A673 (cell line): ENCODE results near the gene HVCN1. TPM values are rescaled to one million over a fixed set of nuclear protein-coding genes. Genes with fewer than 3 reads are reported as not detected.

ENCODE experiments used
- BruUV-seq: library from RNA; stranded (reverse); fragments of 400-500 nt; replicated peaks from 2 replicates; lab custom pipeline; 2021; lab: Mats Ljungman, UMichigan
- CTCF ChIA-PET: fragments of 300-600 bp; sonication (Branson Sonifier 250); formaldehyde crosslinking; loops from one replicate; lab custom pipeline; 2022; ENCODE audit warnings: antibody characterized with exemption; lab: Charles Lee
- POLR2A ChIA-PET: fragments of 300-600 bp; sonication (Branson Sonifier 250); formaldehyde crosslinking; loops from one replicate; lab custom pipeline; 2022; ENCODE audit warnings: antibody characterized with exemption; ENCODE audit not compliant: low non-redundant PET; lab: Charles Lee
- DNase-seq: peaks from one replicate; pipeline ENCODE4 v3.0.0-alpha.2; 2015; ENCODE audit warnings: low spot score
- H3K27ac ChIP-seq: fragments of 200-600 bp; sonication (generic); 2 replicates; pipeline ENCODE4 v1.5.1; 2016; ENCODE audit warnings: mixed run types, low read depth, mild to moderate bottlenecking, mixed read lengths, antibody characterized with exemption, low read length; ENCODE audit not compliant: poor library complexity, severe bottlenecking
- H3K27me3 ChIP-seq: fragments of 200-600 bp; sonication (generic); replicated peaks from 2 replicates; pipeline ENCODE4 v1.6.1; 2017; ENCODE audit warnings: mixed run types, low read depth, mild to moderate bottlenecking, mixed read lengths, antibody characterized with exemption, low read length; ENCODE audit not compliant: insufficient read depth, poor library complexity
- H3K36me3 ChIP-seq: fragments of 200-600 bp; sonication (generic); 2 replicates; pipeline ENCODE4 v1.6.1; 2016; ENCODE audit warnings: mixed run types, mild to moderate bottlenecking, mixed read lengths, antibody characterized with exemption, low read length; ENCODE audit not compliant: insufficient read depth, poor library complexity, severe bottlenecking
- H3K4me1 ChIP-seq: fragments of 200-600 bp; sonication (generic); 2 replicates; pipeline ENCODE4 v1.6.1; 2017; ENCODE audit warnings: mixed run types, mild to moderate bottlenecking, mixed read lengths, antibody characterized with exemption, low read length; ENCODE audit not compliant: insufficient read depth, poor library complexity, severe bottlenecking
- H3K4me3 ChIP-seq: fragments of 200-600 bp; sonication (generic); 2 replicates; pipeline ENCODE4 v1.5.1; 2016; ENCODE audit warnings: low read depth, mixed run types, mild to moderate bottlenecking, mixed read lengths, low read length; ENCODE audit not compliant: poor library complexity, severe bottlenecking
- H3K9me3 ChIP-seq: fragments of 200-600 bp; sonication (generic); 2 replicates; pipeline ENCODE4 v1.6.1; 2016; ENCODE audit warnings: mixed run types, low read depth, mild to moderate bottlenecking, mixed read lengths, antibody characterized with exemption, low read length; ENCODE audit not compliant: poor library complexity, severe bottlenecking
- EZH2 ChIP-seq: fragments of 200-600 bp; sonication (generic); IDR thresholded peaks from 2 replicates; pipeline ENCODE4 v1.6.1; 2017; ENCODE audit warnings: borderline replicate concordance, low read depth, mild to moderate bottlenecking, mixed read lengths, antibody characterized with exemption, low read length; ENCODE audit not compliant: poor library complexity, severe bottlenecking
- intact Hi-C: fragments of 100-400 bp; cut with micrococcal nuclease; formaldehyde crosslinking; loops from one replicate; pipeline ENCODE4 v1.10.0; 2022; ENCODE audit not compliant: unreplicated experiment
- total RNA-seq: library from RNA; stranded (reverse); gene quantifications from 2 replicates; pipeline ENCODE4 v1.2.3, GENCODE V29; 2021
- TF ChIP-seq, protein P1 (sequence below): fragments of 300-800, 200-600 bp; sonication (generic); conservative IDR thresholded peaks from 2 replicates; pipeline ENCODE4 v1.5.1; 2017; ENCODE audit warnings: low read depth, mild to moderate bottlenecking, antibody characterized with exemption, low read length, moderate library complexity, mixed read lengths

Gene HVCN1
- total RNA-seq, 1 experiment from 2014 or later = 1.1 TPM

DNA sequence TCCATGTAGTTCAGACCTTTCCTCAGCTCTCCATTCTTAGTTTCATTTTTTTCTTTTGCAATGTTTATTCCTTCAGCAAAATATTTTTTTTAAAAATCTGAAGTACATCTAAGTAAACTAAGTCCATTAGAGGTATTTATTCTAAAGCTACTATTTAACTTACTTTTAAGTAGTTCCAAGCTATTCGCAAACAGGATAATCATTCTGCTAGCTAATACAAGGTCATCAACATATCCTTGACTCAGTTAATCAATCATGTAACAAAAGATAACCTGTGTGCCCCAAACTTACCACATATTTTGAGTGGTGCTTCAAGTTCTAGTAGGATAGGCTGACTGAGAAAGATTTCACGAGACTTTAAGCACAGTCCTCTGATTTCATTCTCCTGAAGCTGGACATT is 42.6 kb upstream of the HVCN1 start:
- no peak overlapping the region for H3K27ac ChIP-seq
- DNase-seq = no peak
- no peaks in the 10 kb centered on the region for H3K9me3 ChIP-seq
- peaks cover 31% of the 10 kb centered on the region for H3K4me1 ChIP-seq
- no peak for TF ChIP-seq EZH2
- TF ChIP-seq, protein P1, sequence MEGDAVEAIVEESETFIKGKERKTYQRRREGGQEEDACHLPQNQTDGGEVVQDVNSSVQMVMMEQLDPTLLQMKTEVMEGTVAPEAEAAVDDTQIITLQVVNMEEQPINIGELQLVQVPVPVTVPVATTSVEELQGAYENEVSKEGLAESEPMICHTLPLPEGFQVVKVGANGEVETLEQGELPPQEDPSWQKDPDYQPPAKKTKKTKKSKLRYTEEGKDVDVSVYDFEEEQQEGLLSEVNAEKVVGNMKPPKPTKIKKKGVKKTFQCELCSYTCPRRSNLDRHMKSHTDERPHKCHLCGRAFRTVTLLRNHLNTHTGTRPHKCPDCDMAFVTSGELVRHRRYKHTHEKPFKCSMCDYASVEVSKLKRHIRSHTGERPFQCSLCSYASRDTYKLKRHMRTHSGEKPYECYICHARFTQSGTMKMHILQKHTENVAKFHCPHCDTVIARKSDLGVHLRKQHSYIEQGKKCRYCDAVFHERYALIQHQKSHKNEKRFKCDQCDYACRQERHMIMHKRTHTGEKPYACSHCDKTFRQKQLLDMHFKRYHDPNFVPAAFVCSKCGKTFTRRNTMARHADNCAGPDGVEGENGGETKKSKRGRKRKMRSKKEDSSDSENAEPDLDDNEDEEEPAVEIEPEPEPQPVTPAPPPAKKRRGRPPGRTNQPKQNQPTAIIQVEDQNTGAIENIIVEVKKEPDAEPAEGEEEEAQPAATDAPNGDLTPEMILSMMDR = no peak
- intact Hi-C loops = no loop called here
- no peaks in the 10 kb centered on the region for H3K27me3 ChIP-seq
- BruUV-seq = no TSS peak
- ChIA-PET CTCF (no interaction called here), POLR2A (no interaction called here)
- no peak overlapping the region for H3K4me3 ChIP-seq
- H3K36me3 ChIP-seq = peaks cover 78% of the 10 kb centered on the region

GRCh38 chr12:110728628-110729027 is 39.7 kb upstream of the HVCN1 start:
- no peak overlapping the region for H3K4me3 ChIP-seq
- DNase-seq = no peak
- no peaks in the 10 kb centered on the region for H3K9me3 ChIP-seq
- CTCF ChIA-PET = no interaction called here
- POLR2A ChIA-PET = interaction anchor here (0.6 kb wide), 1 partner anchor 8 kb away, joined by 3 read pairs; no protein-coding TSS in a partner anchor
- TF ChIP-seq, protein P1 = no peak
- TF ChIP-seq EZH2 = no peak
- H3K27ac ChIP-seq = no peak overlapping the region
- intact Hi-C loops = no loop called here
- H3K4me1 ChIP-seq = peaks cover 21% of the 10 kb centered on the region
- peaks cover 83% of the 10 kb centered on the region for H3K36me3 ChIP-seq
- no peaks in the 10 kb centered on the region for H3K27me3 ChIP-seq
- BruUV-seq = no TSS peak

- intact Hi-C loops = no loop called here
- Histone ChIP-seq H3K9me3 (no peaks in the 10 kb centered on the region), H3K36me3 (peaks cover 93% of the 10 kb centered on the region), H3K4me1 (peaks cover 6% of the 10 kb centered on the region), H3K27me3 (no peaks in the 10 kb centered on the region), H3K27ac (no peak overlapping the region), H3K4me3 (no peak overlapping the region)
- no peak for DNase-seq
- TF ChIP-seq, protein P1 = no peak
- TF ChIP-seq EZH2 = no peak
- BruUV-seq = TSS peak; percentile 8
- ChIA-PET POLR2A (no interaction called here), CTCF (no interaction called here)
Measured at GRCh38 chr12:110726708-110727369, 37.9 kb upstream of the HVCN1 start.
